Adrenal gland (tissue), 5 donors: ENCODE measurements around the gene CLEC18A.

ENCODE experiments used
- POLR2A ChIP-seq, 2 donors: fragments of 450-650 bp; IDR thresholded peaks; one replicate each; pipeline ENCODE4 v1.6.1; 2017; ENCODE audit warnings: antibody characterized with exemption in 2 of 2, mild to moderate bottlenecking in 2 of 2, moderate library complexity in 1 of 2
- TF ChIP-seq, protein P1 (sequence below), 6 experiments: fragments of 450-650 bp in 4 of 6; fragments of 200-600 bp in 2 of 6; sonication (generic) in 1 of 6; IDR thresholded peaks; 1 replicate in 5 of 6; 2 replicates in 1 of 6; pipeline versions ENCODE4 v1.5.1 to v1.8.0; 2016 to 2021; ENCODE audit warnings: antibody characterized with exemption in 6 of 6, mild to moderate bottlenecking in 2 of 6, moderate library complexity in 1 of 6
- donor health status: DM: no; HTN: no; CAD: no.

DNA sequence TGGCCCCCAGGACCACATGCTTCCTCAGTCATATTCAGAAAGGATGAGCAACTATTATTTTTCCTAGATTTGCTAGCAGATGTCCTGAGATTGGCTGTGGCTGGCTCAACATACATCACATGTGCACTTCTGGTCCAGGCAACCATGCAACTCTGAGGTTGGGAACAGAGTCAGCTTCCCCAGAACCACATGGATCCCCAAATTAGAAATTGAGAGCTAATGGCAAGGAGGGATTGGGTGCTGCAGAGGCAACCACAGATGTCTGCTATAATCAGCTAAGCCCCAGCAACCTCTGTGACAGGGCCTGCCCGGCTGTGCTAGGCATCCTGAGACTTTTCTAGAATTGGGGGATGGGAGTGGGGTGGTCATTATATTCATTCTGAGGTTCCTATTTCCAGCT is 33.8 kb upstream of the CLEC18A start:
- TF ChIP-seq, protein P1, sequence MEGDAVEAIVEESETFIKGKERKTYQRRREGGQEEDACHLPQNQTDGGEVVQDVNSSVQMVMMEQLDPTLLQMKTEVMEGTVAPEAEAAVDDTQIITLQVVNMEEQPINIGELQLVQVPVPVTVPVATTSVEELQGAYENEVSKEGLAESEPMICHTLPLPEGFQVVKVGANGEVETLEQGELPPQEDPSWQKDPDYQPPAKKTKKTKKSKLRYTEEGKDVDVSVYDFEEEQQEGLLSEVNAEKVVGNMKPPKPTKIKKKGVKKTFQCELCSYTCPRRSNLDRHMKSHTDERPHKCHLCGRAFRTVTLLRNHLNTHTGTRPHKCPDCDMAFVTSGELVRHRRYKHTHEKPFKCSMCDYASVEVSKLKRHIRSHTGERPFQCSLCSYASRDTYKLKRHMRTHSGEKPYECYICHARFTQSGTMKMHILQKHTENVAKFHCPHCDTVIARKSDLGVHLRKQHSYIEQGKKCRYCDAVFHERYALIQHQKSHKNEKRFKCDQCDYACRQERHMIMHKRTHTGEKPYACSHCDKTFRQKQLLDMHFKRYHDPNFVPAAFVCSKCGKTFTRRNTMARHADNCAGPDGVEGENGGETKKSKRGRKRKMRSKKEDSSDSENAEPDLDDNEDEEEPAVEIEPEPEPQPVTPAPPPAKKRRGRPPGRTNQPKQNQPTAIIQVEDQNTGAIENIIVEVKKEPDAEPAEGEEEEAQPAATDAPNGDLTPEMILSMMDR (IDR thresholded peaks at IDR 0.05): no peak
- TF ChIP-seq POLR2A (IDR thresholded peaks at IDR 0.05): no peak
